B cell (primary cell): ENCODE data around the gene CTDSPL2.

Source experiments
- CTCF ChIP-seq: fragments of 200-600 bp; IDR thresholded peaks from one replicate; pipeline ENCODE4 v1.8.0; 2022; ENCODE audit warnings: antibody characterized with exemption, mild to moderate bottlenecking
- EZH2 ChIP-seq: IDR thresholded peaks from 2 replicates; pipeline ENCODE4 v1.6.1; 2012; ENCODE audit warnings: borderline replicate concordance, low read depth, mild to moderate bottlenecking, moderate library complexity, low read length; ENCODE audit not compliant: insufficient read depth, poor library complexity, severe bottlenecking

GRCh38 chr15:44536302-44536961 is 109.0 kb downstream of the CTDSPL2 start:
- TF ChIP-seq EZH2 (no peak), CTCF (peak; percentile 50)
